ENCODE measurements around the gene MCRIP1. TPM values are rescaled to one million over a fixed set of nuclear protein-coding genes. Genes with fewer than 3 reads are reported as not detected.

MCRIP1 gene
- total and polyA plus RNA-seq, 2 experiments from 2014 or later, result 161 to 233 TPM

DNA sequence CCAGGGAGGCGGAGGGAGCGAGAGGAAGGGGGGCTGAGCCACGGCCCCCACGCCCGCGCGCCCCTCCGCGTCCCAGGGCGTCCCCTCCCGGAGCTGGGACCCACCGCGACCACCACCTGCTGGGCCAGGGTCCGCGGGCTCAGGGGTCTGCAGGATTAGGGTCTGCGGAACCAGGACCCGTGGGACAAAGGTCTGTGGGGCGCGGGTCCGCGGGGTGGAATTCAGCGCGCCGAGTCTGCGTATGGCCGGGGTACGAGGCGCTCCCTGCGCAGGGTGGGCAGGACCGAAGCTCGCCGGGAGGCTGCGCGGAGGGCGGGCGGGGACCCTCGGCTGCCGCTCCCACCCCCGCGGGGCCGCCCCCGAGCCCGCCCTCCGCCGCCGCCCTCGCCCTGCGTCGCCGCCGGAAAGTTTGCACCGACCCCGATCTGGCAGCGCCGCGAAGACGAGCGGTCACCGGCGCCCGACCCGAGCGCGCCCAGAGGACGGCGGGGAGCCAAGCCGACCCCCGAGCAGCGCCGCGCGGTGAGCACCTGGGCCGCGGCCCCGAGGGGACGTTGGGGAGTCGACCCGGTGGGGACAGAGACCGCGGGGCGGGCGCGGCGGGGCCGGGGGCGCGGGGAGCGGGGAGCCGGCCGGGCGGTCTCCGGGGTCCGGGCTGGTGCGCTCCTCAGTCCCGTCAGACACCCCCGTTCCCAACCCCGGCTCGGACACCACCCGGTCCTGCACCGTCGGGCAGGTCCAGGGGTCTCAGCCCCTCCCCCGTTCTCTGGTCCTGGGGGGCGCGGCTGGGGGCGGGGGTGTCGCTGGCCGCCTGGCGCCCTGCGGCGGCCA is 29.1 kb downstream of the MCRIP1 start, which contains the start of gene GCGR:
GCGR (plus strand) TSS at position 423 of the 831 bp plus-strand sequence. CDS start 4,869 bp downstream, outside the sequence.
- Histone ChIP-seq H3K36me3 (no peaks in the 10 kb centered on the region), H3K4me1 (ENCODE audit: low read depth) (no peaks in the 10 kb centered on the region), H3K27me3 (peaks cover 93% of the 10 kb centered on the region), H3K9me3 (ENCODE audit: low read depth) (no peaks in the 10 kb centered on the region), H3K4me3 (peak within 1 kb of the TSS; percentile 26), H3K27ac (no peak within 1 kb of the TSS)
- peak in 1 of 2 donors; percentile 40 for DNase-seq (ENCODE audit: low read depth in 1 of 2, low spot score in 1 of 2)
- TF ChIP-seq, protein P1, sequence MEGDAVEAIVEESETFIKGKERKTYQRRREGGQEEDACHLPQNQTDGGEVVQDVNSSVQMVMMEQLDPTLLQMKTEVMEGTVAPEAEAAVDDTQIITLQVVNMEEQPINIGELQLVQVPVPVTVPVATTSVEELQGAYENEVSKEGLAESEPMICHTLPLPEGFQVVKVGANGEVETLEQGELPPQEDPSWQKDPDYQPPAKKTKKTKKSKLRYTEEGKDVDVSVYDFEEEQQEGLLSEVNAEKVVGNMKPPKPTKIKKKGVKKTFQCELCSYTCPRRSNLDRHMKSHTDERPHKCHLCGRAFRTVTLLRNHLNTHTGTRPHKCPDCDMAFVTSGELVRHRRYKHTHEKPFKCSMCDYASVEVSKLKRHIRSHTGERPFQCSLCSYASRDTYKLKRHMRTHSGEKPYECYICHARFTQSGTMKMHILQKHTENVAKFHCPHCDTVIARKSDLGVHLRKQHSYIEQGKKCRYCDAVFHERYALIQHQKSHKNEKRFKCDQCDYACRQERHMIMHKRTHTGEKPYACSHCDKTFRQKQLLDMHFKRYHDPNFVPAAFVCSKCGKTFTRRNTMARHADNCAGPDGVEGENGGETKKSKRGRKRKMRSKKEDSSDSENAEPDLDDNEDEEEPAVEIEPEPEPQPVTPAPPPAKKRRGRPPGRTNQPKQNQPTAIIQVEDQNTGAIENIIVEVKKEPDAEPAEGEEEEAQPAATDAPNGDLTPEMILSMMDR (IDR thresholded peaks at IDR 0.05; ENCODE audit: low read depth, low read length), result no peak

DNA sequence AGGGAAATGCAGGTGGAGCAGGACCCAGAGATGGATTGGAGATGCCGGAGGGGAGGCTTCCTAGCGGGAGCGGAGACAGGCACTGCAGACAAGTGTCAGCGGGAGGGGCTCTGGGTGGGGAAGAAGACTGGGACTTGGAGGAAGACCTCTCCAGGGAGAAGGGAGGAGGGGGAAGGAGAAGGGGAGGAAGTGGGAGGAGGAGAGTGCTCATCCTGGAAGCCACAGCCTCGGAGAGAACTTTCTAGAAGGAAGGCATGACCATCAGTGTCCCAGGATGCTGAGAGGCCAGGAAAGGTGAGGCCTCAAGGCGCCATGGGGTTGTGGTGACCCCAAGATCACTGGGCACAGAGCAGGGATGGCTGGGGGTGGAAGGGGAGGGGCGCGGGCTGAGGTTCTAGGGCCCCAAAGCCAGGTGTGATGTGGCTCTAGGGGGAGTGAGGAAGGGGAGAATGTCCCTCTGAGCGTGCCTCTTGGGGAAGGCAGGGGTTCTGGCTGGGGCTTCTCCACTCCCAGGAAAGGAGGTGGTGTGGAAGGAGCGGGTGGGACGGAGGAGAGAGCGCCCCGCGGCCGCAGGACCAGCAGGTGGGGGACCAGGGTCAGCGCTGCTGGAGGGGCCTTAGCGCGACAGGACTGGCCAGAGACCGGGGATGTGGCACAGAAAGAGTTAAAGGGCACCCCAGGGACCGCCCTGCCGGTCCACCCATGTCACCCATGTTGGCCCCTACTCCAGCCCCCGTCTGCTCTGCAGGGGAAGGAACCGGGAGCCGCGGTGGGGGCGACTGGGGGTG is 30.0 kb downstream of the MCRIP1 start:
- Histone ChIP-seq H3K4me3 (peak overlapping the region; percentile 26), H3K36me3 (no peaks in the 10 kb centered on the region), H3K27me3 (peaks cover 86% of the 10 kb centered on the region), H3K27ac (no peak overlapping the region), H3K9me3 (ENCODE audit: low read depth) (no peaks in the 10 kb centered on the region), H3K4me1 (ENCODE audit: low read depth) (no peaks in the 10 kb centered on the region)
- TF ChIP-seq, protein P1 (IDR thresholded peaks at IDR 0.05; ENCODE audit: low read depth, low read length), result no peak
- no peak for DNase-seq (ENCODE audit: low read depth in 1 of 2, low spot score in 1 of 2)

DNA sequence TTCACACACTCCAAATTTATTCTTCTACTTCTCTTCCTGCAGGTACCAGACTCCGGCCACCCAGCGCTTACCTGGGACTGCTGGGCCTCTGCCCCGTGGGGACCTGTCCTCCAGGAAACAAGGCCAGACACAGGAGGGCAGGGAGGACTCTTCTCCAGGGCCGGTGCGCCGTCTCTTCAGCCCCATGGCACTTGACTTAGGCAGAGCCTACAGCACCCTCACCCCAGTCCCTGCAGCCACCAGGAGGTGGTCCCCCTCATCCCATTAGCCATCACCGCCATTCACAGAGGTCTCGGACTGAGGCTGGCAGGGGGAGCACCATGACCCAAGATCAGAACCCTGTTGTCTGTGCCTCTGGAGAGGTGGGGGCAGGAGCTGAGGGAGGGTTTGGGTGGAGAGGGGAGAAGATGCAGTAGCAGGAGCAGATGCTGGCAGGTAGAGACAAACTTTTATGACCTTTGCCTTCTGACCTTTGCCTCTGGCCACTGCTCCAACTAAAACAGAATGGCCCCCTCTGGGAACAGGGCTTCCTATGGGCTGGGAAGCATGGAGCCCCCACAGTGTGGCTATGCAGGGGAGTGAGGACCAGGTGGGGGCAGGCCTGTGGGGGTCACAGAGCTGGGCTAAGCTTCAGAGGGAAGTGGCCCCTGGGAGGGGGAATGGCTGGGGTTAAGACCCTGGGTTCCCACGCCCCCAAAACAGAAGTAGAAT is 30.9 kb downstream of the MCRIP1 start:
- Histone ChIP-seq H3K27ac (no peak overlapping the region), H3K27me3 (peaks cover 77% of the 10 kb centered on the region), H3K4me3 (no peak overlapping the region), H3K36me3 (no peaks in the 10 kb centered on the region), H3K4me1 (ENCODE audit: low read depth) (no peaks in the 10 kb centered on the region), H3K9me3 (ENCODE audit: low read depth) (no peaks in the 10 kb centered on the region)
- DNase-seq (ENCODE audit: low read depth in 1 of 2, low spot score in 1 of 2), result no peak
- TF ChIP-seq, protein P1 (IDR thresholded peaks at IDR 0.05; ENCODE audit: low read depth, low read length), result no peak

DNA sequence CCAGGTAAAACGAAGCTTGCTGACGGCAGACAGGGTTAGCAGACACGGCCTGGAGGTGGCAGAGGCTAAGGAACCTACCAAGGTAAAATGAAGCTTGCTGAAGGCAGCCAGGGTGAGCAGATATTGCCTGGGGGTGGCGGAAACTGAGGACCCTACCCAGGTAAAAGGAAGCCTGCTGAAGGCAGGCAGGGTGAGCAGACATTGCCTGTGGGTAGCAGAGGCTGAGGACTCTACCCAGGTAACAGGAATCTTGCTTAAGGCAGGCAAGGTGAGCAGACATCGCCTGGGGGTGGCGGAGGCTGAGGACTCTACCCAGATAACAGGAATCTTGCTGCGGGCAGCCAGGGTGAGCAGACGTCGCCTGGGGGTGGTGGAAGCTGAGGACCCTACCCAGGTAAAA is 31.8 kb downstream of the MCRIP1 start:
- Histone ChIP-seq H3K9me3 (ENCODE audit: low read depth) (no peaks in the 10 kb centered on the region), H3K4me1 (ENCODE audit: low read depth) (no peaks in the 10 kb centered on the region), H3K27me3 (peaks cover 68% of the 10 kb centered on the region)

DNA sequence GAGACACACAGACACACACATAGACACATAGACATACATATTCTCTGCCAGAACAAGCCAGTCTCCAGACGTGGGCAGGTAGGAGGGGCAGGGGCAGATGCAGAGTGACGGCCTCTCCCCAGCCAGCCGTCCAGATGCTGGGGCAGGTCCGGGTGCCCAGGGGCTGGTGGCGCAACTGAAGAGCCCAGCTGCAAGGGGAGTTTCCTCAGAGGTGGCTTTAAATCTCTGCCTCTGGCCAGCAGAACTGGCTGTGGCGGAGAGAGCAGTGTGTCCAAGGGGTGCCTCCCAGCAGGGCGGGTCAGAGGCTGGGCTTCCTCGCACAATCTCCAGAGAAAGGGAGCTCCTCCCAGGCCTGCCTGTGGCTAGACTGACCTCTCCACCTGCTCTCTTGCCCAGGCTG is 38.6 kb downstream of the MCRIP1 start:
- Histone ChIP-seq H3K27ac (no peak overlapping the region), H3K27me3 (peaks cover under 1% of the 10 kb centered on the region), H3K9me3 (ENCODE audit: low read depth) (no peaks in the 10 kb centered on the region), H3K4me1 (ENCODE audit: low read depth) (no peaks in the 10 kb centered on the region), H3K36me3 (no peaks in the 10 kb centered on the region), H3K4me3 (no peak overlapping the region)
- TF ChIP-seq, protein P1 (IDR thresholded peaks at IDR 0.05; ENCODE audit: low read depth, low read length), result no peak
- peak; percentile 20 to 42 for DNase-seq (ENCODE audit: low read depth in 1 of 2, low spot score in 1 of 2)

More for the DNA sequence above, 31.8 kb downstream of the MCRIP1 start:
- Histone ChIP-seq H3K36me3 (no peaks in the 10 kb centered on the region), H3K27ac (no peak overlapping the region), H3K4me3 (no peak overlapping the region)
- TF ChIP-seq, protein P1 (IDR thresholded peaks at IDR 0.05; ENCODE audit: low read depth, low read length), result no peak
- no peak for DNase-seq (ENCODE audit: low read depth in 1 of 2, low spot score in 1 of 2)
